ENCODE results near the gene NELFE.

GRCh38 chr6:31948306-31948705, 10.5 kb downstream of the NELFE start:
- TF ChIP-seq EZH2 (IDR thresholded peaks at IDR 0.05) = no peak
- TF ChIP-seq POLR2AphosphoS5 (IDR thresholded peaks at IDR 0.05; ENCODE audit: borderline replicate concordance, low read depth, low read length) = no peak
- no peak for TF ChIP-seq FOXP2 (optimal IDR thresholded peaks at IDR 0.05; ENCODE audit: control extremely low read depth, extremely low read length, insufficient read depth)
